Ammon's horn (tissue), 1 donor: ENCODE data around the gene NHLRC2.
"Not testable (repeated sequence)": the region's sequence is repeated elsewhere in the genome, so short reads cannot be mapped to it uniquely, and the experiment has no call there.

Experiments used
- DNase-seq: peaks from one replicate; pipeline ENCODE4 v3.0.0-alpha.2; 2016; ENCODE audit warnings: low spot score

NHLRC2 gene

GRCh38 chr10:113943196-113943595 lies 88.7 kb downstream of the NHLRC2 start:
- DNase-seq, result not testable (repeated sequence)

DNA sequence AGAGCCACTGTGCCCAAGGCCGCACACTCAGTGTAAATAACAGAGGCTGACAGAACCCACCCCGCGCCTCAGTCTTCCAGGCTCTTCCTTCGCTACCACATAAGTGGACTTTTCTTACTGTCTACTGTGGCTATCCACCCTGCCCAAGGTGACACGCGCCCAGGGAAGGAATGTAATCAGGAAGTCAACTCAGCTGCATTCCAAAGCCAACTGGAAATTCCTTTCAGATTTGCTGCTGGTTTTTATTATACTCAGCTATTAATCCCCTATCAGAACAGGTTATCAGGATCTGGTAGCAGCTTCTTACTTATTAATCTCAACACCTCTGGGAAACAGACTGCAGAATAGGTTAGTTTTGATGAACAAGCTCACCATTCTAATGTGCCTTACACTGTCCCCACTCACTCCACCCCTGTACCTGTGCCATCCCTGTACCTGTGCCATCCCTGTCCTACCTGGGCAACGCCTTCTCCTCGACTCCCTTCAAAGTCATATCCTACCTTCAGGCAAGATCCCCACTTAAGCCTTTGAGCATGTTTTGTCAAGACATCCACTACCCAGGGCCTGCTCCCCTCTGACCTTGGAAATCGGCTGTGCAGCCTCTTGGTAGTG lies 90.7 kb downstream of the NHLRC2 start:
- no peak for DNase-seq

DNA sequence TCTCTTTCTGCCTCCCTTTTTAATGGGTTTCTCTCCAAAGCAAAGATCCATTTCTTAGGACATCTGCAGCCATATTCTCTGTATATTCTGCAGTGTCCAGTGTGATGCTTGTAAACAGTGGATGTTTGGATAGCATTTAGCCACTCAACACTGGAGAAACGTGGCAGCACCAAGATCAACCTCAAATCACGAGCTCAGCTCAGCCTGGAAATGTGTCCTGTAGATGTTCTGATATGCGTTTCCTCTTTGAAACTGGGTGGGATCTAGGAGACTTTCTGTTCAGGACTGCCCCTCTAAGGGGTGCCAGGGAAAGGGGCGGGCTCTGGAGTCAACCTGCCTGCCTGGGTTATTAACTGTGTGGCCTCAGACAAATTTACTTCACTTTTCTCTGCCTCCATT lies 91.2 kb downstream of the NHLRC2 start:
- no peak for DNase-seq

DNA sequence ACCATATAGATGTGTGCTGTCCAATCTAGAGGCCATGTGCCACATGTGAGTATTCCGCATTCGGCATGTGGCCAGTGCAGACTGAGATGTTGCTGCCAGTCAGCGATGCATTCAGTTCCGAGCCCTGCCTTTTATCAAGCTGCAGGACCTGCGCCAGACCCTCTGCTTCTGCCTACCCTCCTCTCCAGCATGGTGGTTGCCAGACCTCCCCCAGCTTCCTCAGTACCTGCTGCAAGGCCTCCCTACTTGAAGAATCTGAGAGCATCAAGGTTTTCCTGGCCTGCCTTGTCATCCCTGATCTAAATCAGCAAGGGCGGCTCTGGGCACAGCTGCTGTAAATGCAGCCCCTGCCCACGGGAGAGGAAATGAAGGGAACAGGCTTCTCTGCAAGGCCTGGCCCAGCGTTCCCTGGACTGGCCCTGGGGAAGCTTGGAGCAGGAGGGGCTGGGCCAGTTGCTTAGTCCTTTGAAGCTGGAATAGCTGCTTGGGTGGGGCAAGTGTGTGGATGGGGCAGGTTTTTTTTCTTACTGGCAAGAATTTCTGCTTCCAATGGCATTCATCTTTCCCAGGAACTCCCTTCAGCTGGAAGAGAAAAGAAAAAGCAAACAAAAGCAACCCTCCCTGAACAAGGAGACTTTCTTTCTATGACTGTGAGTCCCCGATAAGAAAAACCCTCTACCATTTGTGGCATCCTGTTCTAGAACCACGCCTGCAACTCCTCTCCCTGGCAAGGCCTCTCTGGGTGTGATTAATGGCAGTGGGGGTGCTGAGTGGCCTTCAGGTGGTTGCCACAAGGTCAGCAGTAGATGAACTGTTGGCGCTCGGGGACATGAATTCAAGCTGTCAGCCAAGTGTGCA lies 93.0 kb downstream of the NHLRC2 start:
- no peak for DNase-seq

DNA sequence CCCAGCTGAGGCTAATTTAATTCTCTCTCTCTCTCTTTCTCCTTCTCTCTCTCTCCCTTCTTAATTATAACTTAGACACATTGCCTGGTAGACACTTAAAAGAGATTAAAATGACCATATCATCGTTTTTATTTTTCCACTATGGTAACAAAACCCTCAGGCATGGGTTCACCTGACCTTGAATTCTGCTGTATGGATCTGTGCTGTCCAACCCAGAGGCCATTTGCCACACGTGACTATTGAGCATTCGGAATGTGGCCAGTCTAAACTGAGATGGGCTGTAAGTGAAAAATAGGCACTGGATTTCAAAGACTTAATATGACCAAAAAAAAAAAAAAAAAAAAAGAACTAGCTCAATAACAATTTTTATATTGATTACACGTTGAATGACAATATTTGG lies 93.6 kb downstream of the NHLRC2 start:
- DNase-seq, result no peak

GRCh38 chr10:113950268-113950667 lies 95.8 kb downstream of the NHLRC2 start:
- DNase-seq, result no peak

GRCh38 chr10:113953505-113954272 lies 99.2 kb downstream of the NHLRC2 start:
- no peak for DNase-seq

GRCh38 chr10:113954409-113954808 lies 99.9 kb downstream of the NHLRC2 start:
- peak; percentile 18 for DNase-seq

DNA sequence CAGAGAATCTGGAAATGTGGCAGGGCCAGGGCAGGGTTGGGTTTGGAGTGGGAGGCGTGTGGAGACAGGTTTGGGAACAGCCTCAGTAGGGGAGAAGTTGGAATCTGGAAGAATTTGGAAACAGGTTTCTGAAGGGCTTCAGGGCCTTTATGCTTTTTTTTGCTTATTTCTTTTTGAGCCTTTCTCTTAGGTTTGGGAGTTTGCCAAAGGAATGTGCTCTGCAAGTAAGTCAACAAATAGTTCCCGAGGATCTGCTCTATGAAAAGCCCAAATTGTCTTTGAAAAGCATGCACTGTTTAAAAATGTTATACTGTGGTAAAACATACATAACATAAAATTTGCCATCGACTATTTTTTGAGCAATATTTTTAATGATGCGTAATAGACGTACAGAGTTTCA lies 102.6 kb downstream of the NHLRC2 start:
- DNase-seq, result peak; percentile 42

GRCh38 chr10:113958631-113959382 lies 104.3 kb downstream of the NHLRC2 start:
- DNase-seq, result peak; percentile 54

DNA sequence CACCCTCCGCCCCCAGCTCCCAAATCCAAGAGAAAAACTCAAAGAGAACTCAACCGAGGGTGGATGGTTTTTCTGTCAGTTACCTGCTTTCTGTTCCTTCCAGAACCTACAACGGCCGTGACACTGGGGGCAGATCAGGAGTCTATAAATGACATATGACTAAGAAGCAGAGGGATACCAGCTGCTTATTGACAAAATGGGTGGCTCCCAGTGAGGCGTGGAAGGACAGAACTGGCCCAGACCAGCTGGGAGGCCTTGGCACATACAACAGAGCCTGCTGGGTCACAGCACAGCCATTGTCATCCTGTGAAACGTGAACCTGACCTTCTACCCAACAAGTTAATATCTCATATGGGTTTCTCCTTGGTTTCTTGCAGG lies 104.9 kb downstream of the NHLRC2 start:
- no peak for DNase-seq

GRCh38 chr10:113960617-113961181 lies 106.2 kb downstream of the NHLRC2 start:
- DNase-seq, result no peak

DNA sequence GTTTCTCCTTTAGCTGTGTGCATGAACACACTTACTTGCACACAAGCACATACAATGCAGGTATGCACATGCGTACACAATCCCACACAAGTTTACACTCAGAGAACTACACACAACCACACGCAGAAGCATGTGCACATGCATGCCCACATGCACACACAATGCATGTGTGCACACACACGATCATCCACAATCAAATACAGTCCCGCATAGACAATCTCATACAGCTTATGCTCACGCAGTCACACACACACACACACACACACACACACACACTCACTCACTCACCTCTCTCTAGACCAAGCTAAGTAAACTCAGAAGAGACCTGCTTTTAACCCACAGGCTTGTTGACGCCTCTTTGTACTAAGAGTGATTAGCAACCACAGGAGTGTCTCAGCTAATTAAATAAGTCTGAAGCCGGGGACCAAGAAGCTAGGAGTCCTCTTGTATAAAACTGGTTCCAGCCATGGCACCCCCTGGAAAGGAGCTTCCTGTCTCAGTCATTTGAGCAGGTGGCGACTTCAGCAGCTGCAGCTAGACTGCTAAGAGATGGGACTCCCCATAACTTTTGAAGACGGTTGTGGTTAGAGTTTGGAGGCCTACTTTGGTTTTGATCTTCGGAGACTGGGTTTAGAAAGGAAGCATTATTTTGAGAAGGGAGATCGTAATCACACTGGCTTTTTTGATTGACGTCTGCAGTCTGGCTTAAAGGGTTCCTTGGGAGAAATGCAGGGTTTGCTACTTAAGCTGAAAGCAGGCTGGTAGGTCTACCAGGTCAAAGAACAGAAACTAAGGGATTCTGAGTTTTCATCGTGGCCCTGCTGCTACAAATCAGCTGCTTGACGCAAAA lies 106.9 kb downstream of the NHLRC2 start:
- DNase-seq, result no peak

DNA sequence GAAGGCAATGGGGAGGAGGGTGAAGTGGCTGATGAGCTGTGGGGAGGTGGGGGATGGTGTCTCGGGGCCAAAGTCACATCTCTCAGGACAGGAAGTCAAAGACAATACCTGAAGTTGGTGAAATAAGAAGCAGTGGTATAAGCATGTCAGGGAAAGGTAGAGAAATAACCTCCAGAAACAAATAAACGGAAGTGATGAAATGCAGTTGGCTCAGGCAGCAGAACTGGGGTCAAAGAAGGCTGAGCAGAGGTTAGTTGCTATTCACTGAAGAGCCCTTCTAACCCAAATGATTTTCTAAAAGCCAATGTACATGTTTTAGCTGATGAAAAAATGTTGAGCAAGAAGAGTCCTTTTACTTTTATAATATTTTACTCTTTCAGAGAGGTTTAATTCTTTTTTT lies 110.6 kb downstream of the NHLRC2 start:
- no peak for DNase-seq

GRCh38 chr10:113965683-113966082 lies 111.2 kb downstream of the NHLRC2 start:
- no peak for DNase-seq
